Testis (tissue), 2 donors: ENCODE data around the gene DAB2.

ENCODE experiments used
- POLR2A ChIP-seq: fragments of 450-650 bp; IDR thresholded peaks from one replicate; pipeline ENCODE4 v1.6.1; 2017; ENCODE audit warnings: antibody characterized with exemption, mild to moderate bottlenecking, moderate library complexity
- TF ChIP-seq, protein P1 (sequence below), 3 experiments: fragments of 450-650 bp in 2 of 3; fragments of 200-600 bp in 1 of 3; sonication (generic) in 1 of 3; IDR thresholded peaks; one replicate each; pipeline ENCODE4 v1.5.1; 2016 to 2019; ENCODE audit warnings: antibody characterized with exemption in 3 of 3, mild to moderate bottlenecking in 2 of 3, moderate library complexity in 1 of 3

DNA sequence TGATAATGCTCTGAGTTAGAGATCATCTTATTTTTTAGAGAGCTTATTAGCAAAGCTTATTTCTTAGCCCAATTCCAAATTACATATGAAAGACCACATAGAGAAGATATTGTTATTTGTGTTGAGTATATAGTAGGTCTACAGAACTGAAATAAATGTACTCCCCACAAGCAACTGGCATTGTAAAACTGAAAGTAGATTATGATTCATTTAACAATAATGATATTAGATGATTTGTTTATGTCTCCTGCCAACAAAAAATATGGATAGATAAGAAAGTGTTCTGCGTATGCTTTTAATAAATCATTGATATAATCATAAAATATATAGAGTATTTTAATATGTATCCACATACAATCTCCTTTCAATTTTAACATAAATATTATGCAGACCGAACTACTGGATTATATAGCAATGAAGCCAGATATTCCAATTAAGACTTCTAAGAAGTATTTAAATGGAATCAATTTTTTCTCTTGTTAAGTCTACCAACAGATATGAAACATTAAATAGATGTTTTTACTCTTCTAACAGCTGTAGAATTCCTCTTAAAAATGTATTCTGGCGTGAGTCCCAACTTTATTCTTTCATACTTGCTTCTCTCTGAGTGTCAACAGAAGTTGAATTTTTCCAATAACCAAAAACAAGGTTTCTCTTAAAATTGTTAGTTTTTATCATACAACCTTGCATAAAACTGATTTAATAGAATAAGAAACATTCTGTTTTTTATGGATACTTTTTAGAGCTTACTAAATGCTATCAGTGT, 15.6 kb upstream of the DAB2 start:
- TF ChIP-seq, protein P1, sequence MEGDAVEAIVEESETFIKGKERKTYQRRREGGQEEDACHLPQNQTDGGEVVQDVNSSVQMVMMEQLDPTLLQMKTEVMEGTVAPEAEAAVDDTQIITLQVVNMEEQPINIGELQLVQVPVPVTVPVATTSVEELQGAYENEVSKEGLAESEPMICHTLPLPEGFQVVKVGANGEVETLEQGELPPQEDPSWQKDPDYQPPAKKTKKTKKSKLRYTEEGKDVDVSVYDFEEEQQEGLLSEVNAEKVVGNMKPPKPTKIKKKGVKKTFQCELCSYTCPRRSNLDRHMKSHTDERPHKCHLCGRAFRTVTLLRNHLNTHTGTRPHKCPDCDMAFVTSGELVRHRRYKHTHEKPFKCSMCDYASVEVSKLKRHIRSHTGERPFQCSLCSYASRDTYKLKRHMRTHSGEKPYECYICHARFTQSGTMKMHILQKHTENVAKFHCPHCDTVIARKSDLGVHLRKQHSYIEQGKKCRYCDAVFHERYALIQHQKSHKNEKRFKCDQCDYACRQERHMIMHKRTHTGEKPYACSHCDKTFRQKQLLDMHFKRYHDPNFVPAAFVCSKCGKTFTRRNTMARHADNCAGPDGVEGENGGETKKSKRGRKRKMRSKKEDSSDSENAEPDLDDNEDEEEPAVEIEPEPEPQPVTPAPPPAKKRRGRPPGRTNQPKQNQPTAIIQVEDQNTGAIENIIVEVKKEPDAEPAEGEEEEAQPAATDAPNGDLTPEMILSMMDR (IDR thresholded peaks at IDR 0.05) = no peak
- no peak for TF ChIP-seq POLR2A
